Neural crest cell (in vitro differentiated cells): Measurements from ENCODE around the gene POLN. TPM values are rescaled to one million over a fixed set of nuclear protein-coding genes. Genes with fewer than 3 reads are reported as not detected.
A peak's percentile ranks its signal among the peaks of the same experiment; 100 is the strongest.

ENCODE experiments used
- DNase-seq: peaks from one replicate; pipeline ENCODE4 v3.0.0; 2021; ENCODE audit warnings: low read depth, mixed read lengths, low spot score
- H3K27ac Mint-ChIP-seq: one replicate; pipeline ENCODE4 v1.8.0; 2021; ENCODE audit warnings: mild to moderate bottlenecking, mixed read lengths; ENCODE audit not compliant: unreplicated experiment
- H3K27me3 Mint-ChIP-seq: 2 replicates; pipeline ENCODE4 v1.8.0; 2021; ENCODE audit warnings: low read depth, mild to moderate bottlenecking, mixed read lengths
- H3K36me3 Mint-ChIP-seq: 2 replicates; pipeline ENCODE4 v1.8.0; 2021; ENCODE audit warnings: low read depth, mild to moderate bottlenecking, mixed read lengths
- H3K4me1 Mint-ChIP-seq: 2 replicates; pipeline ENCODE4 v1.8.0; 2021; ENCODE audit warnings: mixed read lengths
- H3K4me3 Mint-ChIP-seq: one replicate; pipeline ENCODE4 v1.8.0; 2021; ENCODE audit warnings: mild to moderate bottlenecking, mixed read lengths
- H3K9me3 Mint-ChIP-seq: 2 replicates; pipeline ENCODE4 v1.8.0; 2021; ENCODE audit warnings: mixed read lengths
- CTCF ChIP-seq: fragments of 200-600 bp; sonication (generic); conservative IDR thresholded peaks from 2 replicates; pipeline ENCODE4 v1.5.0; 2021; ENCODE audit warnings: antibody characterized with exemption, mild to moderate bottlenecking
- long read RNA-seq: library from polyadenylated mRNA; unstranded; transcript quantifications from one replicate; pipeline ENCODE4 v2.0.0, GENCODE V29; 2020
- total RNA-seq: library from RNA; stranded (reverse); gene quantifications from 2 replicates; pipeline ENCODE4 v1.2.1, GENCODE V29; 2021

The POLN gene
- total RNA-seq = 4.0 and 5.6 TPM in 2 replicates
- long read RNA-seq, partial matches to known transcripts = 0 of 2 reads
- long read RNA-seq, other reads (novel, unspliced or antisense) = 2 of 2 reads

- H3K4me1 Mint-ChIP-seq = peaks cover 62% of the 10 kb centered on the region
- TF ChIP-seq CTCF = no peak
- peak within 1 kb of the TSS; percentile 95 for H3K4me3 Mint-ChIP-seq
- H3K9me3 Mint-ChIP-seq = no peaks in the 10 kb centered on the region
- H3K27me3 Mint-ChIP-seq = no peaks in the 10 kb centered on the region
- no peaks in the 10 kb centered on the region for H3K36me3 Mint-ChIP-seq
- peak within 1 kb of the TSS; percentile 78 for H3K27ac Mint-ChIP-seq
- DNase-seq = peak; percentile 99
Measured at GRCh38 chr4:2241410-2242353, at the start of gene POLN, which contains the start of gene HAUS3. POLN (minus strand) TSS chr4:2242121; CDS start chr4:2229231, 12,890 bp downstream. HAUS3 (minus strand) TSS chr4:2242121; CDS start chr4:2240946, 1,175 bp downstream.

- H3K27ac Mint-ChIP-seq = no peak overlapping the region
- H3K4me1 Mint-ChIP-seq = peaks cover 14% of the 10 kb centered on the region
- H3K9me3 Mint-ChIP-seq = no peaks in the 10 kb centered on the region
- H3K4me3 Mint-ChIP-seq = no peak overlapping the region
- no peak for TF ChIP-seq CTCF
- H3K27me3 Mint-ChIP-seq = no peaks in the 10 kb centered on the region
- no peak for DNase-seq
- H3K36me3 Mint-ChIP-seq = no peaks in the 10 kb centered on the region
Measured at GRCh38 chr4:2290974-2291704, 49.2 kb upstream of the POLN start.

GRCh38 chr4:2290488-2290887 lies 48.6 kb upstream of the POLN start:
- Mint-ChIP-seq H3K36me3 (no peaks in the 10 kb centered on the region), H3K4me3 (no peak overlapping the region)

GRCh38 chr4:2289955-2290333 lies 48.0 kb upstream of the POLN start:
- Mint-ChIP-seq H3K36me3 (no peaks in the 10 kb centered on the region), H3K4me3 (no peak overlapping the region), H3K4me1 (peaks cover 15% of the 10 kb centered on the region), H3K9me3 (no peaks in the 10 kb centered on the region), H3K27me3 (no peaks in the 10 kb centered on the region), H3K27ac (no peak overlapping the region)
- DNase-seq = no peak
- TF ChIP-seq CTCF = no peak

More at GRCh38 chr4:2290488-2290887, 48.6 kb upstream of the POLN start:
- Mint-ChIP-seq H3K27me3 (no peaks in the 10 kb centered on the region), H3K27ac (no peak overlapping the region), H3K4me1 (peaks cover 15% of the 10 kb centered on the region), H3K9me3 (no peaks in the 10 kb centered on the region)
- TF ChIP-seq CTCF = no peak
- no peak for DNase-seq

- H3K9me3 Mint-ChIP-seq = no peaks in the 10 kb centered on the region
- H3K27me3 Mint-ChIP-seq = no peaks in the 10 kb centered on the region
- no peak overlapping the region for H3K4me3 Mint-ChIP-seq
- peaks cover 15% of the 10 kb centered on the region for H3K4me1 Mint-ChIP-seq
- no peak overlapping the region for H3K27ac Mint-ChIP-seq
- no peak for TF ChIP-seq CTCF
- no peak for DNase-seq
- H3K36me3 Mint-ChIP-seq = no peaks in the 10 kb centered on the region
Measured at GRCh38 chr4:2289311-2289954, 47.5 kb upstream of the POLN start.
